Tibial artery (tissue), 4 donors: ENCODE measurements around the gene PDZD11.

Experiments used
- DNase-seq, 2 donors: peaks; one replicate each; pipeline ENCODE4 v3.0.0-alpha.2; 2019
- H3K27ac ChIP-seq, 2 donors: fragments of 200-600 bp; sonication (generic) in 1 of 2; 1 replicate in 1 of 2; 2 replicates in 1 of 2; pipeline ENCODE4 v1.5.1; 2018 to 2019; ENCODE audit warnings: mild to moderate bottlenecking in 1 of 2
- H3K27me3 ChIP-seq, 2 donors: fragments of 200-600 bp; sonication (generic) in 1 of 2; one replicate each; pipeline versions ENCODE4 v1.5.1 to v1.6.0; 2016 to 2019
- H3K36me3 ChIP-seq, 3 donors: fragments of 200-600 bp; sonication (generic) in 2 of 3; one replicate each; pipeline ENCODE4 v1.5.1; 2016 to 2019; ENCODE audit warnings: mild to moderate bottlenecking in 2 of 3
- H3K4me1 ChIP-seq, 4 donors: fragments of 200-600 bp; sonication (generic) in 2 of 4; 1 replicate in 3 of 4; 2 replicates in 1 of 4; pipeline ENCODE4 v1.5.1; 2016 to 2019
- H3K4me3 ChIP-seq, 2 donors: fragments of 200-600 bp; sonication (generic) in 1 of 2; 1 replicate in 1 of 2; 2 replicates in 1 of 2; pipeline ENCODE4 v1.5.1; 2018 to 2019; ENCODE audit warnings: mild to moderate bottlenecking in 2 of 2
- H3K9me3 ChIP-seq, 3 donors: fragments of 200-600 bp; sonication (generic) in 1 of 3; one replicate each; pipeline ENCODE4 v1.5.1; 2016 to 2019
- intact Hi-C: fragments of 100-400 bp; cut with DNase I; formaldehyde crosslinking; loops from one replicate; pipeline ENCODE4 v1.15.0; 2023; ENCODE audit warnings: low total_unique reads
- TF ChIP-seq, protein P1 (sequence below), 2 experiments: fragments of 200-600 bp in 1 of 2; fragments of 450-650 bp in 1 of 2; IDR thresholded peaks; one replicate each; pipeline ENCODE4 v1.5.1; 2017 to 2019; ENCODE audit warnings: antibody characterized with exemption in 2 of 2, mild to moderate bottlenecking in 1 of 2, moderate library complexity in 1 of 2

Gene PDZD11

GRCh38 chrX:70255452-70255851 is 34.3 kb downstream of the PDZD11 start:
- Histone ChIP-seq H3K27me3 (no peaks in the 10 kb centered on the region), H3K4me1 (no peaks in the 10 kb centered on the region), H3K27ac (no peak overlapping the region), H3K36me3 (no peaks in the 10 kb centered on the region), H3K4me3 (no peak overlapping the region), H3K9me3 (no peaks in the 10 kb centered on the region)
- TF ChIP-seq, protein P1, sequence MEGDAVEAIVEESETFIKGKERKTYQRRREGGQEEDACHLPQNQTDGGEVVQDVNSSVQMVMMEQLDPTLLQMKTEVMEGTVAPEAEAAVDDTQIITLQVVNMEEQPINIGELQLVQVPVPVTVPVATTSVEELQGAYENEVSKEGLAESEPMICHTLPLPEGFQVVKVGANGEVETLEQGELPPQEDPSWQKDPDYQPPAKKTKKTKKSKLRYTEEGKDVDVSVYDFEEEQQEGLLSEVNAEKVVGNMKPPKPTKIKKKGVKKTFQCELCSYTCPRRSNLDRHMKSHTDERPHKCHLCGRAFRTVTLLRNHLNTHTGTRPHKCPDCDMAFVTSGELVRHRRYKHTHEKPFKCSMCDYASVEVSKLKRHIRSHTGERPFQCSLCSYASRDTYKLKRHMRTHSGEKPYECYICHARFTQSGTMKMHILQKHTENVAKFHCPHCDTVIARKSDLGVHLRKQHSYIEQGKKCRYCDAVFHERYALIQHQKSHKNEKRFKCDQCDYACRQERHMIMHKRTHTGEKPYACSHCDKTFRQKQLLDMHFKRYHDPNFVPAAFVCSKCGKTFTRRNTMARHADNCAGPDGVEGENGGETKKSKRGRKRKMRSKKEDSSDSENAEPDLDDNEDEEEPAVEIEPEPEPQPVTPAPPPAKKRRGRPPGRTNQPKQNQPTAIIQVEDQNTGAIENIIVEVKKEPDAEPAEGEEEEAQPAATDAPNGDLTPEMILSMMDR (IDR thresholded peaks at IDR 0.05): no peak
- intact Hi-C loops: no loop called here
- DNase-seq: no peak

DNA sequence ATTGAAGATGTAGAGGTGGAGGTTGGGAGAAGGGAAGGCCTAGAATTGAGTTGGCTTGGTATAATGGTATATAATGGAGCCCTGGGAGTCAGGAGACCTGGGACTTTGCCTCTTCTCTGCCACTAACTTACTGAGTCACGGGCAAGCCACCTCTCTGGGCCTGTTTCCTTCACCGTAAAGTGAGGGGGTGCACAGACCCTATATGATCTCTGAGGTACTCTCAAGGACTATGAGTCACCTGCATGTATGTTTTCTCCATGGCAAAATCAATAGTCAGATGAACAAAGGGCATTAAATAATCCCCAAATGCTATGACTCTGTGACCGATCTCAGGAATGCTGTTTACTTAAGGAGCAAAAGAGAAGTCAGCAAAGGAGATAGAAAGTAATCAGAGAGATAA is 34.8 kb downstream of the PDZD11 start:
- Histone ChIP-seq H3K4me1 (no peaks in the 10 kb centered on the region), H3K4me3 (no peak overlapping the region), H3K27me3 (no peaks in the 10 kb centered on the region), H3K9me3 (no peaks in the 10 kb centered on the region), H3K36me3 (no peaks in the 10 kb centered on the region), H3K27ac (no peak overlapping the region)
- intact Hi-C loops: no loop called here
- DNase-seq: no peak
- TF ChIP-seq, protein P1 (IDR thresholded peaks at IDR 0.05): no peak

DNA sequence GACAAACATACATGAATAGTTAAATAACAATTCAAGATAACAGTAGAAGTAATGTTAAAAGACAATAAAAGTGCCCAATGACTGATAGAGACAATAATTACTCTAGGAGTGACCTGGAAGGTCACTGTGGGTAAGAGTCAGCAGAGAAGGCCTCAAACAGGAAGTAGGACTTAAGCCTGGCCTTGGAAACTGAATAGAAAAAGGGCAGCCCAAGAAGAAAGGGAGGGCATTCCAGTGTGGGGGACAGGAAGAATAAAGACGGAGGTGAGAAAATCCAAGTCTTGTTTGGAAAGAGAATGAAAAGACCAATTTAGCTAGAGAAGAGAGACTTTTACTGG is 35.7 kb downstream of the PDZD11 start:
- Histone ChIP-seq H3K4me3 (no peak overlapping the region), H3K36me3 (no peaks in the 10 kb centered on the region), H3K4me1 (no peaks in the 10 kb centered on the region), H3K27ac (no peak overlapping the region), H3K9me3 (no peaks in the 10 kb centered on the region), H3K27me3 (no peaks in the 10 kb centered on the region)
- intact Hi-C loops: no loop called here
- TF ChIP-seq, protein P1 (IDR thresholded peaks at IDR 0.05): no peak
- DNase-seq: no peak

- intact Hi-C loops: no loop called here
- no peaks in the 10 kb centered on the region for H3K9me3 ChIP-seq
- no peaks in the 10 kb centered on the region for H3K27me3 ChIP-seq
- no peak overlapping the region for H3K4me3 ChIP-seq
- DNase-seq: no peak
- no peaks in the 10 kb centered on the region for H3K4me1 ChIP-seq
- no peak overlapping the region for H3K27ac ChIP-seq
- no peaks in the 10 kb centered on the region for H3K36me3 ChIP-seq
- TF ChIP-seq, protein P1 (IDR thresholded peaks at IDR 0.05): no peak
Measured at GRCh38 chrX:70253377-70254062, 36.2 kb downstream of the PDZD11 start.

GRCh38 chrX:70252491-70252890 is 37.2 kb downstream of the PDZD11 start:
- Histone ChIP-seq H3K27ac (no peak overlapping the region), H3K4me1 (no peaks in the 10 kb centered on the region), H3K36me3 (no peaks in the 10 kb centered on the region), H3K4me3 (no peak overlapping the region), H3K27me3 (no peaks in the 10 kb centered on the region), H3K9me3 (no peaks in the 10 kb centered on the region)
- intact Hi-C loops: no loop called here
- TF ChIP-seq, protein P1 (IDR thresholded peaks at IDR 0.05): no peak
- DNase-seq: no peak

DNA sequence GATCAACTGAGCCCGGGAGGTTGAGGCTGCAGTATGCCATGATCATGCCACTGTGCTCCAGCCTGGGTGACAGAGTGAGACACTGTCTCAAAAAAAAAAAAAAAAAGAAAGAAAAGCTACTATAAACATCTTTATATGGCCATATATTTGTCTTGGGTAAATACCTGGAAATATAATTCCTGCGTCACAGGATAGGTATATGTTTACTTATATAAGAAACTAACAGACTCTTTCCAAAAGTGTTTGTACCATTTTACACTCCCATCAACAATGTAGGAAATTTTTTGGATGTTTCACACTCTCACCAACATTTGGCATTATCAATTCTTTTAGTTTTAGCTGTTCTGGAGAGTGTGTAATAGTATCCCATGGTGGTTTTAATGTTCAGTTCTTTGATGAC is 42.5 kb downstream of the PDZD11 start:
- Histone ChIP-seq H3K9me3 (no peaks in the 10 kb centered on the region), H3K27ac (no peak overlapping the region), H3K27me3 (no peaks in the 10 kb centered on the region), H3K36me3 (no peaks in the 10 kb centered on the region), H3K4me1 (no peaks in the 10 kb centered on the region), H3K4me3 (no peak overlapping the region)
- intact Hi-C loops: no loop called here
- TF ChIP-seq, protein P1 (IDR thresholded peaks at IDR 0.05): no peak
- DNase-seq: no peak
